GM12801 (cell line): Measurements from ENCODE around the gene PLXDC1.

Experiments used
- CTCF ChIP-seq: IDR thresholded peaks from one replicate; pipeline ENCODE4 v1.5.1; 2011; ENCODE audit warnings: control low read depth; ENCODE audit not compliant: insufficient read length; ENCODE audit errors: extremely low read depth

Gene PLXDC1

GRCh38 chr17:39077866-39078265 lies 73.6 kb downstream of the PLXDC1 start:
- no peak for TF ChIP-seq CTCF

- no peak for TF ChIP-seq CTCF
Measured at GRCh38 chr17:39077252-39077651, 74.2 kb downstream of the PLXDC1 start.

- no peak for TF ChIP-seq CTCF
Measured at GRCh38 chr17:39074676-39075075, 76.8 kb downstream of the PLXDC1 start.

GRCh38 chr17:39073916-39074315 lies 77.5 kb downstream of the PLXDC1 start:
- TF ChIP-seq CTCF = no peak

GRCh38 chr17:39073353-39073752 lies 78.1 kb downstream of the PLXDC1 start:
- no peak for TF ChIP-seq CTCF

GRCh38 chr17:39071573-39071972 lies 79.9 kb downstream of the PLXDC1 start:
- TF ChIP-seq CTCF = no peak

GRCh38 chr17:39069114-39069756 lies 82.2 kb downstream of the PLXDC1 start:
- no peak for TF ChIP-seq CTCF
